ENCODE data around the gene ADARB1. TPM values are rescaled to one million over a fixed set of nuclear protein-coding genes. Genes with fewer than 3 reads are reported as not detected.

Gene ADARB1
- total and polyA plus RNA-seq, 2 experiments from 2014 or later: 4.8 to 14.8 TPM

DNA sequence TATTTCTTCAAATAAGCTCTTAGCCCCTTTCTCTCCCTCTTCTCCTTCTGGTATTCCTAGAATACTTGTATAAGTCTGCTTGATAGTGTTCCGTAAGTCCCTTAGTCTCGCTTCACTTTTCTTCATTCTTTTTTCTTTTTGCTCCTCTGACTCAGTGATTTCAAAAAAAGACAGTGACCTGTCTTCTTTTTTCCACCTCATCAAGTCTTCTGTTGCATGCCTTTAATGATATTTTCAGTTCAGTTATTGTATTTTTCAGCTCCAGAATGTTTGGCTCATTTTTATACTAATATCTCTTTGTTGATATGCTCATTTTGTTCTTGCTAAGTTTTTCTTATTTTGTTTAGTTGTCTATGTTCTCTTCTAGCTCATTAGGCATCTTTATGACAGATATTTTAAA is 115.6 kb downstream of the ADARB1 start:
- Histone ChIP-seq H2AFZ (no peak overlapping the region), H3K36me3 (ENCODE audit: insufficient read depth) (peaks cover 8% of the 10 kb centered on the region; the same call in 1 of the 2 replicates), H3K27me3 (ENCODE audit: insufficient read depth) (no peaks in the 10 kb centered on the region), H4K20me1 (replicated peaks; ENCODE audit: insufficient read depth) (no peaks in the 10 kb centered on the region), H3K27ac (ENCODE audit: low read depth) (no peak overlapping the region), H3K9me2 (ENCODE audit: insufficient read depth) (no peaks in the 10 kb centered on the region), H3K4me3 (no peak overlapping the region), H3F3A (replicated peaks; ENCODE audit: low read depth) (no peaks in the 10 kb centered on the region), H3K4me1 (ENCODE audit: insufficient read depth) (no peaks in the 10 kb centered on the region), H3K79me2 (replicated peaks; ENCODE audit: insufficient read depth) (no peaks in the 10 kb centered on the region), H3K4me2 (no peak overlapping the region)
- Mint-ChIP-seq H3K4me1 (peaks cover 2% of the 10 kb centered on the region; the same call in 1 of the 3 replicates), H3K9me3 (peaks cover 30% of the 10 kb centered on the region), H3K27ac (no peak overlapping the region), H3K27me3 (ENCODE audit: insufficient read depth, low read depth, poor library complexity) (peaks cover 6% of the 10 kb centered on the region), H3K4me3 (no peak overlapping the region), H3K36me3 (ENCODE audit: low read depth) (peaks cover 54% of the 10 kb centered on the region)
- TF ChIP-seq STAT1 (IDR thresholded peaks at IDR 0.05; ENCODE audit: unreplicated experiment) (no peak), REST (IDR thresholded peaks at IDR 0.05; ENCODE audit: unreplicated experiment) (no peak), NANOG (IDR thresholded peaks at IDR 0.05; ENCODE audit: borderline replicate concordance) (no peak), POLR2AphosphoS5 (IDR thresholded peaks at IDR 0.05; ENCODE audit: low read depth) (no peak), ZNF114 (CRISPR knock-in tag; IDR thresholded peaks at IDR 0.05) (no peak)
- DNase-seq (ENCODE audit: low spot score) (no peak), ATAC-seq (no peak)

DNA sequence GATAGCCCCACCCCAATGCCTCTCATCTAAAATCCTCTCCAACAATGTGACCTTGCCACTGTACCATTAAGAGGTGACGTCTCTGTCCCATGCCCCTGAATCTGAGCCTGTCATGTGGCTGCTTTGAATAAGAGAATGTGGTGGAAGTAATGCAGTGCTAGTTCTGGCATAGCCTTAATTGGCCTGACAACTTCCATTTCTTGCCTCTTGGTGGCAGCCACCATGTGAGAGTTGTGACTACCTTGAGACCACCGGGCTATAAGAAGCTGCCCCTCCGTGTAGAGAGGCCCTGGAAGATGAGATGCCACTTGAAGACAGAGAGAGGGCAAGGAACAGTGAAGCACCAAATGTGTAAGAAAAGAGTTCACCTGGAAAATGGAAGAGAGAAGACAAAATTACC is 118.0 kb downstream of the ADARB1 start:
- peak; percentile 47 for DNase-seq (ENCODE audit: low spot score)
- H3K4me3 Mint-ChIP-seq: no peak overlapping the region
- peaks cover 6% of the 10 kb centered on the region for H3K27me3 Mint-ChIP-seq (ENCODE audit: insufficient read depth, low read depth, poor library complexity)
- Histone ChIP-seq H3K4me3 (no peak overlapping the region), H2AFZ (no peak overlapping the region), H3F3A (replicated peaks; ENCODE audit: low read depth) (no peaks in the 10 kb centered on the region), H3K4me1 (ENCODE audit: insufficient read depth) (no peaks in the 10 kb centered on the region), H3K4me2 (no peak overlapping the region), H3K27ac (ENCODE audit: low read depth) (no peak overlapping the region), H3K27me3 (ENCODE audit: insufficient read depth) (no peaks in the 10 kb centered on the region), H4K20me1 (replicated peaks; ENCODE audit: insufficient read depth) (no peaks in the 10 kb centered on the region), H3K36me3 (ENCODE audit: insufficient read depth) (no peaks in the 10 kb centered on the region), H3K9me2 (ENCODE audit: insufficient read depth) (no peaks in the 10 kb centered on the region), H3K79me2 (replicated peaks; ENCODE audit: insufficient read depth) (no peaks in the 10 kb centered on the region)
- TF ChIP-seq, protein P1, sequence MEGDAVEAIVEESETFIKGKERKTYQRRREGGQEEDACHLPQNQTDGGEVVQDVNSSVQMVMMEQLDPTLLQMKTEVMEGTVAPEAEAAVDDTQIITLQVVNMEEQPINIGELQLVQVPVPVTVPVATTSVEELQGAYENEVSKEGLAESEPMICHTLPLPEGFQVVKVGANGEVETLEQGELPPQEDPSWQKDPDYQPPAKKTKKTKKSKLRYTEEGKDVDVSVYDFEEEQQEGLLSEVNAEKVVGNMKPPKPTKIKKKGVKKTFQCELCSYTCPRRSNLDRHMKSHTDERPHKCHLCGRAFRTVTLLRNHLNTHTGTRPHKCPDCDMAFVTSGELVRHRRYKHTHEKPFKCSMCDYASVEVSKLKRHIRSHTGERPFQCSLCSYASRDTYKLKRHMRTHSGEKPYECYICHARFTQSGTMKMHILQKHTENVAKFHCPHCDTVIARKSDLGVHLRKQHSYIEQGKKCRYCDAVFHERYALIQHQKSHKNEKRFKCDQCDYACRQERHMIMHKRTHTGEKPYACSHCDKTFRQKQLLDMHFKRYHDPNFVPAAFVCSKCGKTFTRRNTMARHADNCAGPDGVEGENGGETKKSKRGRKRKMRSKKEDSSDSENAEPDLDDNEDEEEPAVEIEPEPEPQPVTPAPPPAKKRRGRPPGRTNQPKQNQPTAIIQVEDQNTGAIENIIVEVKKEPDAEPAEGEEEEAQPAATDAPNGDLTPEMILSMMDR (conservative IDR thresholded peaks at IDR 0.05; ENCODE audit: low read depth in 2 of 2): peak; percentile 42 to 60
- TF ChIP-seq JUNB (IDR thresholded peaks at IDR 0.05; ENCODE audit: unreplicated experiment): no peak
- H3K4me1 Mint-ChIP-seq: peaks cover 2% of the 10 kb centered on the region; the same call in 1 of the 3 replicates
- peaks cover 20% of the 10 kb centered on the region for H3K9me3 Mint-ChIP-seq
- H3K36me3 Mint-ChIP-seq (ENCODE audit: low read depth): peaks cover 33% of the 10 kb centered on the region
- H3K27ac Mint-ChIP-seq: no peak overlapping the region
- peak; percentile 73 for ATAC-seq
